Left ventricle myocardium inferior (tissue), 1 donor: ENCODE measurements around the gene ARMH3. TPM values are rescaled to one million over a fixed set of nuclear protein-coding genes. Genes with fewer than 3 reads are reported as not detected.

ENCODE experiments used
- DNase-seq: peaks from one replicate; pipeline ENCODE4 v3.0.0-alpha.2; 2020
- H3K27ac ChIP-seq: fragments of 200-600 bp; replicated peaks from 2 replicates; pipeline ENCODE4 v1.8.0; 2021
- H3K27me3 ChIP-seq: fragments of 200-600 bp; 2 replicates; pipeline ENCODE4 v1.8.0; 2021; ENCODE audit warnings: low read depth
- H3K36me3 ChIP-seq: fragments of 200-600 bp; 2 replicates; pipeline ENCODE4 v1.8.0; 2021
- H3K4me1 ChIP-seq: fragments of 200-600 bp; 2 replicates; pipeline ENCODE4 v1.8.0; 2021
- H3K4me3 ChIP-seq: fragments of 200-600 bp; 2 replicates; pipeline ENCODE4 v1.8.0; 2021; ENCODE audit warnings: mild to moderate bottlenecking, moderate library complexity
- H3K9me3 ChIP-seq: fragments of 200-600 bp; replicated peaks from 2 replicates; pipeline ENCODE4 v1.8.0; 2021
- CTCF ChIP-seq: fragments of 200-600 bp; IDR thresholded peaks from 2 replicates; pipeline ENCODE4 v1.8.0; 2021; ENCODE audit warnings: antibody characterized with exemption, mild to moderate bottlenecking, borderline replicate concordance
- intact Hi-C: fragments of 100-400 bp; cut with micrococcal nuclease; formaldehyde crosslinking; loops from one replicate; pipeline ENCODE4 v1.11.0; 2022
- total RNA-seq: library from RNA; stranded (reverse); fragmentation: NEBNext Ultra II Directional; extraction: Animal tissue kit (Norgen Biotek cat#: 25700); gene quantifications from one replicate; pipeline ENCODE4 v1.2.1, GENCODE V29; 2021
- donor health status: DM: no; HTN: yes; CAD: no; lungs with severe emphysema.

The ARMH3 gene
- total RNA-seq, 1 donor from 2014 or later = 58.9 TPM

DNA sequence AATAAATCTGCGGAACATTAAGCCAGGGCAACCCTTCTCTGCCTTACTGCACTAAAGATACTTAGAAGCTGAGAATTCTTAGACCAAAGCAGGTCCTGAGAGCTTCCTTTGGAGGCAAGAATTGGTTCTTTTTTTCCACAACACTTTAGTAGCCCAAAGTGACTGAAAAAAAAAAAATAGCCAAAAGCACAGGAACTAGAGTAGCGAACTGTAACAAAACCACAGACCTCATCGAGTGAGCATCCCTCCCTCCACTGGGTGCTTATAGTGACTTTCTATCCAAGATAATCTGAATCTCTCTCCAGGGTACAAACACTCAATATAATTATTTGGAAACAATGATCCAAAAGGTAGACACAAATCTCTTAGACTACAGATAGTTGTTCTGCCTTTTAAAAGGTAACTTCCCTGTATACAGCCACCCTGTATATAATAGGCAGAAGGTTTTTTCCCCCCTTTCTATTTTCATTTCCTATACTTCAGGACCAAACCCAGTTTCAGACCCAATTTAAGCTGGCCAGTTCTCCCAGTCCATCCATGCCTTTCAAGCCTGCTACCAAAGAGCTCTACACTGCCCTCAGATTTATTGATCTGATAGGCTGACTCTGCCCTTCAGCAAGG, 180.8 kb downstream of the ARMH3 start:
- Histone ChIP-seq H3K27ac (no peak overlapping the region), H3K4me3 (no peak overlapping the region), H3K9me3 (no peaks in the 10 kb centered on the region), H3K27me3 (no peaks in the 10 kb centered on the region), H3K36me3 (peaks cover 3% of the 10 kb centered on the region), H3K4me1 (peaks cover 26% of the 10 kb centered on the region)
- DNase-seq = no peak
- TF ChIP-seq CTCF = no peak
- intact Hi-C loops = no loop called here

- Histone ChIP-seq H3K4me1 (peaks cover 17% of the 10 kb centered on the region), H3K9me3 (no peaks in the 10 kb centered on the region), H3K36me3 (peaks cover 5% of the 10 kb centered on the region), H3K27ac (no peak overlapping the region), H3K4me3 (no peak overlapping the region), H3K27me3 (no peaks in the 10 kb centered on the region)
- no peak for DNase-seq
- TF ChIP-seq CTCF = no peak
- intact Hi-C loops = no loop called here
Measured at GRCh38 chr10:101874252-101874651, 181.7 kb downstream of the ARMH3 start.

DNA sequence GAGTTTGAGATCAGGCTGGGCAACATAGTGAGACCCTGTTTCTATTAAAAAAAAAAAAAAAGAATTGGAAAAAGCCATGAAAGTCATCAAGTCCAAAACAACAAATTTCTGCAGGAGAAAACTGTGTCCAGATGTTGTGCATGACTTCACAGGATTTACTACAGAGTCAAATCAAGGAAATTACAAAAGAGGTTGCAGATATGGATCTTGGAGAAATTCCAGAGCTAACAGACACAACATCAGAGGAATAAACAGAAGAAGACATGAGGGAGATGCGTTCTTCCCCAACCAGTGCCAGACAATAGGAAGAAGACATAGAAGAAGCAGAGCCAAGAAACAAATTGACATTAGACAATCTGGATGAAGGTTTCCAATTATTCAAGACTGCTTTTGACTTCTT, 188.0 kb downstream of the ARMH3 start:
- no peak for TF ChIP-seq CTCF
- no peak overlapping the region for H3K27ac ChIP-seq
- H3K9me3 ChIP-seq = no peaks in the 10 kb centered on the region
- no peaks in the 10 kb centered on the region for H3K27me3 ChIP-seq
- H3K4me1 ChIP-seq = no peaks in the 10 kb centered on the region
- intact Hi-C loops = no loop called here
- no peak overlapping the region for H3K4me3 ChIP-seq
- H3K36me3 ChIP-seq = peaks cover 6% of the 10 kb centered on the region
- no peak for DNase-seq

GRCh38 chr10:101859530-101859929, 196.4 kb downstream of the ARMH3 start:
- peaks cover 13% of the 10 kb centered on the region for H3K9me3 ChIP-seq

GRCh38 chr10:101858723-101859500, 197.1 kb downstream of the ARMH3 start:
- intact Hi-C loops = no loop called here
- H3K36me3 ChIP-seq = peaks cover 12% of the 10 kb centered on the region
- DNase-seq = no peak
- no peak for TF ChIP-seq CTCF
- peak overlapping the region; percentile 85 for H3K27ac ChIP-seq
- no peaks in the 10 kb centered on the region for H3K27me3 ChIP-seq
- H3K4me1 ChIP-seq = peaks cover 38% of the 10 kb centered on the region
- H3K4me3 ChIP-seq = peak overlapping the region; percentile 26
- H3K9me3 ChIP-seq = peaks cover 13% of the 10 kb centered on the region

More at GRCh38 chr10:101859530-101859929, 196.4 kb downstream of the ARMH3 start:
- no peak for TF ChIP-seq CTCF
- H3K4me3 ChIP-seq = peak overlapping the region; percentile 26
- peaks cover 12% of the 10 kb centered on the region for H3K36me3 ChIP-seq
- H3K27me3 ChIP-seq = no peaks in the 10 kb centered on the region
- no peak for DNase-seq
- intact Hi-C loops = no loop called here
- H3K27ac ChIP-seq = peak overlapping the region; percentile 85
- H3K4me1 ChIP-seq = peaks cover 38% of the 10 kb centered on the region
